PFSK-1 (cell line): ENCODE results near the gene EGF.

Experiments
- FOXP2 ChIP-seq: optimal IDR thresholded peaks from 2 replicates; pipeline ENCODE3; 2011; ENCODE audit warnings: borderline replicate concordance, control low read depth, inconsistent platforms; ENCODE audit not compliant: insufficient read depth; ENCODE audit errors: extremely low read length, extremely low read depth
- POLR2AphosphoS5 ChIP-seq: IDR thresholded peaks from 2 replicates; pipeline ENCODE4 v1.6.1; 2012; ENCODE audit warnings: low read depth, mild to moderate bottlenecking, control low read depth, low read length, moderate library complexity
- SIN3A ChIP-seq: IDR thresholded peaks from 2 replicates; pipeline ENCODE4 v1.6.1; 2012; ENCODE audit warnings: mild to moderate bottlenecking, low read length, moderate library complexity, borderline replicate concordance; ENCODE audit not compliant: insufficient read depth
- TAF1 ChIP-seq: IDR thresholded peaks from 2 replicates; pipeline ENCODE4 v1.6.1; 2012; ENCODE audit warnings: low read length, control low read depth, borderline replicate concordance; ENCODE audit not compliant: insufficient read depth
- TF ChIP-seq, protein P1 (sequence below), 2 experiments: IDR thresholded peaks; 2 replicates each; pipeline versions ENCODE4 v1.6.1 to v1.8.0; 2011 to 2012; ENCODE audit warnings: low read depth in 2 of 2, low read length in 2 of 2, control low read depth in 1 of 2, inconsistent platforms in 1 of 2, mild to moderate bottlenecking in 1 of 2, moderate library complexity in 1 of 2; ENCODE audit not compliant: insufficient read depth in 1 of 2

- no peak for TF ChIP-seq POLR2AphosphoS5
- TF ChIP-seq TAF1: no peak
- TF ChIP-seq SIN3A: no peak
- TF ChIP-seq, protein P1, sequence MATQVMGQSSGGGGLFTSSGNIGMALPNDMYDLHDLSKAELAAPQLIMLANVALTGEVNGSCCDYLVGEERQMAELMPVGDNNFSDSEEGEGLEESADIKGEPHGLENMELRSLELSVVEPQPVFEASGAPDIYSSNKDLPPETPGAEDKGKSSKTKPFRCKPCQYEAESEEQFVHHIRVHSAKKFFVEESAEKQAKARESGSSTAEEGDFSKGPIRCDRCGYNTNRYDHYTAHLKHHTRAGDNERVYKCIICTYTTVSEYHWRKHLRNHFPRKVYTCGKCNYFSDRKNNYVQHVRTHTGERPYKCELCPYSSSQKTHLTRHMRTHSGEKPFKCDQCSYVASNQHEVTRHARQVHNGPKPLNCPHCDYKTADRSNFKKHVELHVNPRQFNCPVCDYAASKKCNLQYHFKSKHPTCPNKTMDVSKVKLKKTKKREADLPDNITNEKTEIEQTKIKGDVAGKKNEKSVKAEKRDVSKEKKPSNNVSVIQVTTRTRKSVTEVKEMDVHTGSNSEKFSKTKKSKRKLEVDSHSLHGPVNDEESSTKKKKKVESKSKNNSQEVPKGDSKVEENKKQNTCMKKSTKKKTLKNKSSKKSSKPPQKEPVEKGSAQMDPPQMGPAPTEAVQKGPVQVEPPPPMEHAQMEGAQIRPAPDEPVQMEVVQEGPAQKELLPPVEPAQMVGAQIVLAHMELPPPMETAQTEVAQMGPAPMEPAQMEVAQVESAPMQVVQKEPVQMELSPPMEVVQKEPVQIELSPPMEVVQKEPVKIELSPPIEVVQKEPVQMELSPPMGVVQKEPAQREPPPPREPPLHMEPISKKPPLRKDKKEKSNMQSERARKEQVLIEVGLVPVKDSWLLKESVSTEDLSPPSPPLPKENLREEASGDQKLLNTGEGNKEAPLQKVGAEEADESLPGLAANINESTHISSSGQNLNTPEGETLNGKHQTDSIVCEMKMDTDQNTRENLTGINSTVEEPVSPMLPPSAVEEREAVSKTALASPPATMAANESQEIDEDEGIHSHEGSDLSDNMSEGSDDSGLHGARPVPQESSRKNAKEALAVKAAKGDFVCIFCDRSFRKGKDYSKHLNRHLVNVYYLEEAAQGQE (IDR thresholded peaks at IDR 0.05; ENCODE audit: insufficient read depth in 1 of 2, low read depth in 2 of 2, low read length in 2 of 2): no peak
- no peak for TF ChIP-seq FOXP2
These were observed 92.9 kb downstream of the EGF start for GRCh38 chr4:110005461-110006056.
